Measurements from ENCODE around the gene ARCN1. TPM values are rescaled to one million over a fixed set of nuclear protein-coding genes. Genes with fewer than 3 reads are reported as not detected.

Gene ARCN1
- total RNA-seq, 4 donors from 2014 or later = 75.3 to 227 (median 96.2) TPM

GRCh38 chr11:118547132-118547531, 25.1 kb upstream of the ARCN1 start:
- TF ChIP-seq CTCF (IDR thresholded peaks at IDR 0.05; ENCODE audit: low read depth) = no peak

- no peak for TF ChIP-seq CTCF (IDR thresholded peaks at IDR 0.05; ENCODE audit: low read depth)
These were observed 19.9 kb upstream of the ARCN1 start for GRCh38 chr11:118552341-118552740.

- TF ChIP-seq CTCF (IDR thresholded peaks at IDR 0.05; ENCODE audit: low read depth) = no peak
These were observed 11.4 kb upstream of the ARCN1 start for GRCh38 chr11:118560806-118561205.

- no peak for TF ChIP-seq CTCF (IDR thresholded peaks at IDR 0.05; ENCODE audit: low read depth)
These were observed 7.2 kb upstream of the ARCN1 start for GRCh38 chr11:118565051-118565450.

- no peak for TF ChIP-seq CTCF (IDR thresholded peaks at IDR 0.05; ENCODE audit: low read depth)
These were observed 2.5 kb upstream of the ARCN1 start for GRCh38 chr11:118569670-118570069.

- TF ChIP-seq CTCF (IDR thresholded peaks at IDR 0.05; ENCODE audit: low read depth) = no peak
These were observed 1.4 kb upstream of the ARCN1 start for GRCh38 chr11:118570787-118571186.

- no peak for TF ChIP-seq CTCF (IDR thresholded peaks at IDR 0.05; ENCODE audit: low read depth)
These were observed 857 bp downstream of the ARCN1 start for GRCh38 chr11:118572981-118573550.

Measured in subcutaneous adipose tissue (tissue), 4 donors.